Measurements from ENCODE around the gene GABRB2. TPM values are rescaled to one million over a fixed set of nuclear protein-coding genes. Genes with fewer than 3 reads are reported as not detected.

Gene GABRB2
- total RNA-seq, 1 experiment from 2014 or later: not detected

DNA sequence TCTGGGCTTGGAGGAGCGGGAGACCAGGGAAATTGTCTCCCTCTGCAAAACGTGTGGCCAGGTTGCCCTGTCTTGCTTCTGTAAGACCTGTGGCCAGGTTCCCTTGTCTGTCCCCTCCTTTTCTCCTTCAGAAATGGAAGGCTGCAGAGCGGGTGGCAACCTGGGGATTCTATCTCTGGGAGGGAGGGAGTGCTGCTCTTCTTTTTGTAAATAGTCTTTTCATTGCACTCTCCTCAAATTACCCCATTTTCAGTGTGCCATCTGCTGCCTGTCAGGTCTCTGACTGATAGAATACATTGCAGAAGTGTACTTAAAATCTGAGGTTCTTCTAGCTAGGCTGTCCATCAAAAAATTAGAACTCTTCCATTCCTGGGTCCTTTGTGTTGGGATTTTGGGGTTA, 126.0 kb downstream of the GABRB2 start:
- Histone ChIP-seq H3K27ac (no peak overlapping the region), H3K27me3 (no peaks in the 10 kb centered on the region), H3K9me3 (replicated peaks) (no peaks in the 10 kb centered on the region), H3K4me1 (no peaks in the 10 kb centered on the region), H3K4me3 (no peak overlapping the region), H3K36me3 (no peaks in the 10 kb centered on the region; the same call in 1 of the 2 replicates)
- DNase-seq: no peak

DNA sequence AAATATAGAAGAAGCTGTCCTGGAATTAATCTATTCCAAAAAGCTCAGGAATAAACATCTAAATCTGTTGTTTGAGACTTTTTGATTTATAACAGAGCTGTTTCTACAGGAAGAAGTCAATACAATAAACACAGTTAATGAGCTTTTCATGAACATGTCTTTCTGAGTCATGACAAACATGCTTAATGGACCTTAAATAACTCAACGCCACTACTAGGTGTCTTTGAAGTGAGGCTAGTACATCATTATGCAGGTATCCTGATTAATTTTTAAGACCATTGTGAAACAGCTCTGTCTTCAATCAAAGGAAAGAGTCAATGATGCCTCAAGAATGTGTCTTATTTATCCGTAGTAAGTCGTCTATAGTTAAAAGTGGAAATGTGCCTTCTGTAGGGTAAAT, 131.6 kb downstream of the GABRB2 start:
- Histone ChIP-seq H3K27me3 (no peaks in the 10 kb centered on the region), H3K9me3 (replicated peaks) (no peaks in the 10 kb centered on the region), H3K27ac (no peak overlapping the region), H3K4me3 (no peak overlapping the region), H3K36me3 (no peaks in the 10 kb centered on the region; the same call in 1 of the 2 replicates), H3K4me1 (no peaks in the 10 kb centered on the region)
- DNase-seq: no peak

DNA sequence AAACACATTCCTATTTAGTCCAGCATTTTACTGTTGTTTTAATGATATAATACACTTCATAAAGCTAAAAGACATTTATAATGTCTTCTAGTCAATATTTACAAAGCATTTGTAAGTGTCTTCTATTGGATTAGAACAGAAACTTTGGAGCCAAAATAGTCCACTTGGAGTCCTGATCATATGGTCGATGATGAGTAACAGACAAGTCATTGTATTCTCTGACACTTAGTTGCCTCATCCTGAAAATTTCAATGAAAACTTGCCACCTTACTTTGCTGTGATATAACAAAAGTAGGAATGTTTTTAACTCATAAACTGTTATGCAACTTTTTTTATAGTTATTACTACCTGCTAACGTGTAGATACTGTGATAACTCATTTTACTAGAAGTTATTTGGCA, 132.5 kb downstream of the GABRB2 start:
- no peak for DNase-seq
- no peak overlapping the region for H3K27ac ChIP-seq
- no peak overlapping the region for H3K4me3 ChIP-seq
- H3K27me3 ChIP-seq: no peaks in the 10 kb centered on the region
- H3K36me3 ChIP-seq: no peaks in the 10 kb centered on the region; the same call in 1 of the 2 replicates
- no peaks in the 10 kb centered on the region for H3K4me1 ChIP-seq
- no peaks in the 10 kb centered on the region for H3K9me3 ChIP-seq (replicated peaks)

DNA sequence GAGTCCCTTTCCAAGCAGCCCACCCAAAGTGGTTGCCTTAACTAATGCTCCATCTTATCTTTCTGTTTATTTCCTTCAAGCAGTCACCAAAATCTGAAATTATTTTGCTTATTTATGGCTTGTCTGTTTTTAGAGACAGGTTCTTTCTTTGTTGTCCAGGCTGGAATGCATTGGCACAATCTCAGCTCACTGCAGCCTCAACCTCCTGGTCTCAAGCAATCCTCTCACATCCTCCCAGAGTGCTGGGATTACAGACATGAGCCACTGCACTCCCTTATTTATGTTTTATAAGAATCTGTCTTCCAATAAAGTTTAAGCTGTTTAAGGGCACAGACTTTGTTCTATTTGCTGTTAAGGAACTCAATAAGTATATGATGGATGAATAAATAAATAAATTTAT, 133.7 kb downstream of the GABRB2 start:
- no peak for DNase-seq
- Histone ChIP-seq H3K9me3 (replicated peaks) (no peaks in the 10 kb centered on the region), H3K4me1 (no peaks in the 10 kb centered on the region), H3K36me3 (no peaks in the 10 kb centered on the region; the same call in 1 of the 2 replicates), H3K27ac (no peak overlapping the region), H3K4me3 (no peak overlapping the region), H3K27me3 (no peaks in the 10 kb centered on the region)

DNA sequence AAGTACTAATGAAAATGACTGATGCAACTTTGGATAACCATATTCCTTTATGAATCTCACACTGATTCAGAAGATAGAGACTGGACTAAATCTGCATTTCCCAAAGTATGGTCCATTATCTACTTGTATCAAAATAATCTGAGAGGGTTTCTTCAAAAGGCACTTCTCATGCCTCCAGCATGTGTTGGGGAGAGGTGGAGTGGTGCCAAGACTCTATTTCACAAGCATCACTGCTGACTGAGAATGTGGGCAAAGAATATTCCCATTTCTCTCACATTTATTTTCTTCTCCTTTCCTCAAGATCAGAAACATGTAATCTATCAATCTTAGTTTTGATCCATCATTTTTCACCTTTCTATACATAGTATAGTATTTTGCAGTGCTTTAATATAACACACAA, 135.4 kb downstream of the GABRB2 start:
- H3K9me3 ChIP-seq (replicated peaks): no peaks in the 10 kb centered on the region
- H3K27me3 ChIP-seq: no peaks in the 10 kb centered on the region
- no peaks in the 10 kb centered on the region for H3K4me1 ChIP-seq
- no peak overlapping the region for H3K27ac ChIP-seq
- no peak overlapping the region for H3K4me3 ChIP-seq
- no peak for DNase-seq
- H3K36me3 ChIP-seq: no peaks in the 10 kb centered on the region

DNA sequence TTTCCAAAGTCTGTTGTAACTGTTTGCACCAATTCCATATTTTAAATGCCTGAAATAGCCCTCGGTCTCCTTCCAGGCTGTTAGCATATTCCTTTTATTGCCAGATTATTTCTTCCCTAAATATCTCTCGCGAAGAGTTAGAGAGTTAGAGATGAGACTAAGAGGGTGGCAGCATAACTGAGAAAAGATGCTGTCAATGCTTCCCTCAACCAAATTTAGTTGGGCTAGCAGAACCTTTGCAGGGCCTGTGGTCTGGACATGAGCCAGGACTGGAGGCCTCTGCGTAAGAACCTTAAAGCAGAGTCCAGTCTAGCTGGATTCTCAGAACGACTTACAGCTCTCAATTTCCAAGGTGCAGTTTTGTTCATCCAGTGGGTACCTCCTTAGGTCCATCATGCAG, 135.9 kb downstream of the GABRB2 start:
- no peak for DNase-seq
- H3K9me3 ChIP-seq (replicated peaks): no peaks in the 10 kb centered on the region
- no peaks in the 10 kb centered on the region for H3K36me3 ChIP-seq
- H3K4me1 ChIP-seq: no peaks in the 10 kb centered on the region
- H3K27ac ChIP-seq: no peak overlapping the region
- H3K27me3 ChIP-seq: no peaks in the 10 kb centered on the region
- no peak overlapping the region for H3K4me3 ChIP-seq

DNA sequence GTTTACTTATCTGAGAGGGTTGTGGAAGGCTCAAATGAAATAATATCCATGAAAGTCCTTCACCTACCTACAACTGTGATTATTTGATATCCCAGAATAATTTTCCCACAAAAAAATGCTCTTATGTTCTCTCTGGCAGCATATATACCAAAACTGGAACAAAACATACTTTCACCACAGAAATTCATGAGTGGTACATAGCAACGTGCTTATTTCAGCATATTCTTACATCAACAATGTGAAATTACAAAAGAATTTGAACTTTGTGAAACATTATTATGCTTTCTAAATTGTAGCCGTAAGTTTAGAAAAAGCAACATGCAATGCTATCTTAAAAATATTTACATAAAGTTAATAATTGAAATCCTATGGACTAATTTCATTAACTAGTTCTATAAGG, 137.1 kb downstream of the GABRB2 start:
- Histone ChIP-seq H3K9me3 (replicated peaks) (no peaks in the 10 kb centered on the region), H3K27me3 (no peaks in the 10 kb centered on the region), H3K4me3 (no peak overlapping the region), H3K4me1 (no peaks in the 10 kb centered on the region), H3K27ac (no peak overlapping the region), H3K36me3 (no peaks in the 10 kb centered on the region)
- no peak for DNase-seq

DNA sequence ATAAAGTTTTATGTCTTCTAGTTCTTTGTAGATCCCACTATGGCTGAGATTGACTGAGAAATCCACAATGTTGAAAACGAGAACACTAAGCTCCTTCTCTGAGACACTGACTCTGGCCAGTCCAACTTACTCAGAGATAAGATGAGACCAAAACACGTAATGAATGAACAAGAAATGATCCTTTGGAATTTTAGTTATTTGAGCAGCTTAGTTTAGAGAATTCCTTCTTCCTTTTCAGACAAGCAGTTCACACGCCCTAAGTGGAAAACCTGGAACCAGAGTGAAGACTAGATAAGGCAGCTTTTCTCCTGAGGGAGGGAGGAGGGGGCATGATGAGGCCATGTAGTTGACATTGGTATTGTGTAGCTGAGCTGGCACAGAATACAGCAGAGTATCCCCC, 139.6 kb downstream of the GABRB2 start:
- Histone ChIP-seq H3K4me1 (no peaks in the 10 kb centered on the region), H3K4me3 (no peak overlapping the region), H3K27ac (no peak overlapping the region), H3K27me3 (no peaks in the 10 kb centered on the region), H3K9me3 (replicated peaks) (no peaks in the 10 kb centered on the region), H3K36me3 (no peaks in the 10 kb centered on the region)
- DNase-seq: no peak

DNA sequence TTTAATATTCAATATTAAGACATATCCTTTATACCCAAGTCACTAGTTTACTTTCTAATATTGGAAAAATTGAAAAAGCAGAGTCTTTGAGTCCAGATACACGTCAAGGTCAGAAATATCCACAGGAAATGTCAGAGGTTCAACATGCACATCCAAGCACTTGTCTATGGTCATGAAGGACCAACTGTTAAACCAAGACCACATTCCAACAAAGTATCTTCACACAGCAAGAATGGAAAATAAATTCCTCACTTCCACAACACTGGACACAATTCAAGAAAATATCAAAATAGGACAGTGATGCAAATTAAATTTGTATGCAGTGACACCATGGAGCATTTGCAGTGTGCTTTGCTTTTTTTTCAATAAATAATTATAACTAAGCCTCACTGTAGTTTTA, 142.5 kb downstream of the GABRB2 start:
- H3K36me3 ChIP-seq: no peaks in the 10 kb centered on the region
- H3K4me3 ChIP-seq: no peak overlapping the region
- H3K27me3 ChIP-seq: peaks cover 3% of the 10 kb centered on the region; the same call in 1 of the 2 replicates
- H3K27ac ChIP-seq: no peak overlapping the region
- no peaks in the 10 kb centered on the region for H3K9me3 ChIP-seq (replicated peaks)
- no peak for DNase-seq
- no peaks in the 10 kb centered on the region for H3K4me1 ChIP-seq

DNA sequence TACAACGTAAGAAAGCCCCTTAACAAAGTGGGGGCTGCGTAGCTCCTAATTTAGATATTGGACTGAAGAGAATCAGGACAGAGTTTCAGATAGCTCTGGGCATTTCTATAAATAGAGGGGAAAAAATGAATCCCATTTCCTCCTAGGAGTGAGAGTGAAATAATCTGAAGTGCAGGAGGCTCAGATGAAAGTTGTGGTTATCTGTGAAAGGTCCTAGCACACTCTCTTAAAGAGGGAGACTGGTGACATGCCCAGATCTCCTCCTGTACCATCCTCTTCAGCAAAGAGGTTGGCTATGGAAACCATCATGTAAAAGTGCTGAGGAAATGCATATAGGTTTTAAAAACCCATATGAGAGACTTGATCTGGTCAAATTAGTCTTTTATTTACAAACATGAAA, 143.4 kb downstream of the GABRB2 start:
- Histone ChIP-seq H3K9me3 (replicated peaks) (no peaks in the 10 kb centered on the region), H3K36me3 (no peaks in the 10 kb centered on the region), H3K27ac (no peak overlapping the region), H3K4me3 (no peak overlapping the region), H3K4me1 (no peaks in the 10 kb centered on the region), H3K27me3 (peaks cover 3% of the 10 kb centered on the region; the same call in 1 of the 2 replicates)
- DNase-seq: no peak

DNA sequence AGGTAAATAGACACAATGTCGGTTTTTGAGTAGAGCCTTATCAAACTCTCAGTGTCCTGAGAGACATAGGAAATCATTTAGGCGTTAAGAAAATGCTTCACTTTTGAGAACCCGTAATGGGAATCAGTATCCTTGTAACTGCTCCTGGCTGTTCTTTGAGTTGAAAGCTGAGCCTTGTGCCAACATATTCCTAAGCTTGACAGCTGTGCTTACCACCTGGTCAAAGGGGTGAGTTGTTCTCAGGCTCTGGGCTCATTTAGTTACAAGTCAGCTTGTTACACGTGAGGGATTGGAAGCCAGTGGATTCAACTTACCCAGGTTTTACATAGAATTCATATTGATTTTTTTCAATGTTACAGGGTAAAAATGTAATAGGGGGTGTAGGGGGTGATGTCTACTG, 145.9 kb downstream of the GABRB2 start:
- Histone ChIP-seq H3K9me3 (replicated peaks) (no peaks in the 10 kb centered on the region), H3K4me1 (no peaks in the 10 kb centered on the region), H3K36me3 (no peaks in the 10 kb centered on the region), H3K27me3 (peaks cover 3% of the 10 kb centered on the region; the same call in 1 of the 2 replicates), H3K4me3 (no peak overlapping the region), H3K27ac (no peak overlapping the region)
- DNase-seq: peak in 1 of 2 experiments; percentile 21

DNA sequence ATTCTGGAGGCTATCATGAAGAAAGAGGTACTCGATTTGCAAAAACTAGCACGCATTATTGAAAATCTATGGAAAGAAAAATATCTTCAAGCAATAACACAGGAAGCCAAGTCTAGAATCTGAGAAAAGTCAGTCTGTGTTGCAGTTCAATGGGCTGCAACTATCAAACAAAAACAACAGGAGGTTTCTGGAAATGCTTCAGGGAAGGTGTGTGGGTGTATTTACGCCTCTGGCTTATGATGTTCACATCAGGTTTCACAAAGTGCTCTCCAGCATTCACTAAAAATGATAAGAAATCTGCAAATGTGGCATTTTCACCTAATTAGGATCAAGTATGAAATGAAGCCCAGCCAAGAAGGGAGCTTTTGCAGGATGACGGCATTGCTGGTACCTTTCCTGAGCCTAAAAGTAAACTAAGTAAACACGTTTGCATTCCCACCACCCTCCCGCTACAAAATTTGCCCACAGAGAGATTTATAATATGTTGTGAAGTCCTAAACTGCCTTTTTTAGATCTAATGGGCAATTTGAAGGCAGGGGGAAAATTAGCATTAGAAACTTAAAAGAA, 146.4 kb downstream of the GABRB2 start:
- H3K36me3 ChIP-seq: no peaks in the 10 kb centered on the region
- no peak overlapping the region for H3K4me3 ChIP-seq
- no peak overlapping the region for H3K27ac ChIP-seq
- no peak for DNase-seq
- H3K27me3 ChIP-seq: peaks cover 3% of the 10 kb centered on the region; the same call in 1 of the 2 replicates
- H3K9me3 ChIP-seq (replicated peaks): no peaks in the 10 kb centered on the region
- H3K4me1 ChIP-seq: no peaks in the 10 kb centered on the region

DNA sequence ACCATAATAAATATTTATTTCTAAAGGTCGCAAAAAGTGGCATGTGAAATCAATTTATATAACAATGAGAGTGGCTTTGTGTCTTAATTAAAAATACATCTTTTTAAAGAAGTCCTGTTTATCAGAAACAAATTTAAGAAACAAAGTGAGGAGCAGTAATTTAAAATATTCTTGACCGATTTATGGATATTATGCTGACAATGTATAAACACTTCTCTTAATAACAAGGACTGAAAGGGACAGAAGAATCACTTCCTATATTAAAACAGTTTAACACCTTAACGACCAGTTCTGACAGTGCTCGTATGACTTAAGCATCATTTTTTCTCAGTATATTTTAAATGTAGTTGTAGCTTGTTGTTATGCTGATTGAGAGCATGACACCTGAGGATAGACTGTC, 149.1 kb downstream of the GABRB2 start:
- no peak overlapping the region for H3K4me3 ChIP-seq
- no peaks in the 10 kb centered on the region for H3K4me1 ChIP-seq
- no peaks in the 10 kb centered on the region for H3K36me3 ChIP-seq
- peaks cover 3% of the 10 kb centered on the region; the same call in 1 of the 2 replicates for H3K27me3 ChIP-seq
- no peak for DNase-seq
- H3K9me3 ChIP-seq (replicated peaks): no peaks in the 10 kb centered on the region
- H3K27ac ChIP-seq: no peak overlapping the region

DNA sequence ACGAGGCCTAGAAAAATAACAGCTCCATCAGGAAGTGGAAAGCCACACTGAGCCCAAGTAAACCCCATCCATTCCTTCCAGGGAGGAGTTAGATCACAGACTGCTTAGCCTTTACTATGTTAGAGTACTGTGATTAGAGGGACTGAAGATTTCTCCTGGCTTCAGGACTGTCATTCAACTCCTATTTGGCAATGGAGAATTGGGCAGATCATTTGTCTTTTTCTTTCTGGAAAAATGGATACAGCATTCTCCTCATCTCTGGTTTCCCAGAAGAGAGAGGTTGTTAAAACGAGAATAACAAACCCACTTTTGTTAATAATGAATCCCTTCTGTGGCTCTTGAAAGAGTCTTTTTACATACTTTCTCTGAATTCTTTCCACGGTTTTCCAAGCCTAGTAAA, 150.4 kb downstream of the GABRB2 start:
- no peak overlapping the region for H3K4me3 ChIP-seq
- no peak for DNase-seq
- H3K9me3 ChIP-seq (replicated peaks): no peaks in the 10 kb centered on the region
- no peak overlapping the region for H3K27ac ChIP-seq
- H3K36me3 ChIP-seq: no peaks in the 10 kb centered on the region
- no peaks in the 10 kb centered on the region for H3K4me1 ChIP-seq
- no peaks in the 10 kb centered on the region; the same call in 1 of the 2 replicates for H3K27me3 ChIP-seq

DNA sequence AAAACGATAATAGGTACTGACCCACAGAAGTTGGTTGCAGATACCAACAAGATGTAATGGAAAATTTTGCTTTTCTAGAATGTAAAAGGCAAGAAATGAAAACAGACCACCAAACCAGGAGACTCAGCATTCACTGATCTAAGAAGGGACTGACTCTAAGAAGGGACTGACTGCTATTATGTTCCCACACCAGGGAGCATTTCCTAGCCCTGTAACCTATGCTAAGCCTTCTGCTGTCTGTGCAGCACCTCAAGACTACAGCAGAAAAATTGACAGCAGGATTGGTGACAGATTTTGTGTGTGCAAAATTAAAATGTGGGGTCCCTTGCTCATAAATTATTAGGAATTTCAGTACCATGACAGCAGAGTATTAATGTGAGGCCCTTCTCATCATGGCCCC, 154.8 kb downstream of the GABRB2 start:
- no peak overlapping the region for H3K27ac ChIP-seq
- no peaks in the 10 kb centered on the region for H3K27me3 ChIP-seq
- H3K9me3 ChIP-seq (replicated peaks): no peaks in the 10 kb centered on the region
- H3K36me3 ChIP-seq: no peaks in the 10 kb centered on the region
- DNase-seq: no peak
- H3K4me1 ChIP-seq: no peaks in the 10 kb centered on the region
- no peak overlapping the region for H3K4me3 ChIP-seq

DNA sequence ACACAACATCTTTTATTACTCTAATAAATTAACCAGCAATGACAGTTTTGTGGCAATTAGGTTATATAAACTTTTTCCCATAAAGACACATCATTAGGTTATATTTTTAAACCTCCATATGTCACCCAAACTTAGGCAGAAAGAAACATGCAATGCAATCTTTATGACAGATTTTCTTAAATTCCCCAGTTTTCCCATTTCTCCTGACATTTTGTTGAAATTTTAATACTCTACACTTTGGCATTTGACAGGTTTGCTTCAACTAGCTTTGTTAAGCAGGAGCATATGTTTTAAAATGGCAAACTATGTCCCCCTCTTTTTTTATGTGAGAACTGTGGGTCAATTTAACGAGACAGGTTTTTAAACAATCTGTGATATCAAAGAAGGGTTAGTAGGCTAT, 155.5 kb downstream of the GABRB2 start:
- Histone ChIP-seq H3K4me3 (no peak overlapping the region), H3K27ac (no peak overlapping the region), H3K27me3 (no peaks in the 10 kb centered on the region), H3K4me1 (no peaks in the 10 kb centered on the region), H3K9me3 (replicated peaks) (no peaks in the 10 kb centered on the region), H3K36me3 (no peaks in the 10 kb centered on the region)
- DNase-seq: no peak

Data from SJCRH30 (cell line).